K562 (cell line): ENCODE data around the gene TBL1XR1. TPM values are rescaled to one million over a fixed set of nuclear protein-coding genes. Genes with fewer than 3 reads are reported as not detected.
"Not testable (repeated sequence)": the region's sequence is repeated elsewhere in the genome, so short reads cannot be mapped to it uniquely, and the experiment has no call there.

Experiments
- ATAC-seq: fragments of 200-7000 bp; cut with Tn5 transposase; 3 replicates; pipeline ENCODE4 v1.9.1; 2020; ENCODE audit warnings: moderate library complexity
- BruUV-seq: library from RNA; stranded (reverse); fragments of 400-500 nt; replicated peaks from 2 replicates; lab custom pipeline; 2021; lab: Mats Ljungman, UMichigan
- CTCF ChIA-PET: fragments of 300-600 bp; formaldehyde crosslinking; extraction: SDS; loops from one replicate; lab custom pipeline; 2021; ENCODE audit warnings: low intra/inter-chr PET ratio; lab: Yijun Ruan, JAX
- POLR2A ChIA-PET: fragments of 300-600, 350-650 bp; sonication (Branson Sonifier 250); formaldehyde crosslinking; extraction: SDS; loops from one replicate; lab custom pipeline; 2021; ENCODE audit warnings: antibody characterized with exemption, inconsistent platforms; lab: Yijun Ruan, JAX
- DNase-seq, 4 experiments: peaks; one replicate each; pipeline versions ENCODE4 v3.0.0 to v3.0.0-alpha.2; 2011 to 2018; ENCODE audit warnings: low spot score in 3 of 4, mixed read lengths in 3 of 4; ENCODE audit errors: extremely low read depth in 1 of 4
- FAIRE-seq: peaks from 2 replicates; lab custom pipeline; 2011; peaks lifted over from hg19 to GRCh38; lab: Jason Lieb, UNC
- H2AFZ ChIP-seq: 2 replicates; pipeline ENCODE4 v1.6.0; 2011; ENCODE audit warnings: low read depth, low read length, control low read depth, inconsistent platforms
- H3K27ac ChIP-seq: fragments of 200-600 bp; 3 replicates; pipeline ENCODE4 v1.8.0; 2011; ENCODE audit warnings: low read depth, mild to moderate bottlenecking, control low read depth, inconsistent platforms, low read length, moderate library complexity, mixed read lengths; ENCODE audit errors: extremely low read depth
- H3K27me3 ChIP-seq, 2 experiments: fragments of 300-600 bp in 1 of 2; 2 replicates in 1 of 2; 3 replicates in 1 of 2; pipeline versions ENCODE4 v1.6.0 to v1.8.0; 2011; ENCODE audit warnings: inconsistent platforms in 2 of 2, low read length in 2 of 2, mild to moderate bottlenecking in 1 of 2, mixed read lengths in 1 of 2, moderate library complexity in 1 of 2; ENCODE audit not compliant: control insufficient read depth in 2 of 2, insufficient read depth in 2 of 2
- H3K36me3 ChIP-seq: fragments of 300-600 bp; 3 replicates; pipeline ENCODE4 v1.8.0; 2011; ENCODE audit warnings: mild to moderate bottlenecking, low read length, inconsistent platforms; ENCODE audit not compliant: control insufficient read depth, insufficient read depth
- H3K4me1 ChIP-seq, 2 experiments: fragments of 200-600 bp in 1 of 2; replicated peaks in 1 of 2; 2 replicates in 1 of 2; 3 replicates in 1 of 2; pipeline versions ENCODE4 v1.5.1 to v1.8.0; 2011; ENCODE audit warnings: inconsistent platforms in 2 of 2, low read length in 2 of 2, mild to moderate bottlenecking in 1 of 2, mixed read lengths in 1 of 2, moderate library complexity in 1 of 2; ENCODE audit not compliant: control insufficient read depth in 2 of 2, insufficient read depth in 2 of 2
- H3K4me2 ChIP-seq: 2 replicates; pipeline ENCODE4 v1.6.1; 2011; ENCODE audit warnings: low read length, control low read depth, inconsistent platforms, mixed read lengths; ENCODE audit not compliant: insufficient read depth
- H3K4me3 ChIP-seq: fragments of 200-600 bp; sonication (generic), shearing (Covaris generic); 2 replicates; pipeline ENCODE4 v1.5.1; 2016; ENCODE audit warnings: control low read depth, inconsistent platforms
- H3K79me2 ChIP-seq: fragments of 200-600 bp; 3 replicates; pipeline ENCODE4 v1.8.0; 2011; ENCODE audit warnings: low read length, inconsistent platforms; ENCODE audit not compliant: control insufficient read depth, insufficient read depth
- H3K9ac ChIP-seq, 2 experiments: 2 replicates each; pipeline versions ENCODE4 v1.6.0 to v1.6.1; 2011; ENCODE audit warnings: low read depth in 2 of 2, low read length in 2 of 2, control low read depth in 1 of 2, inconsistent platforms in 1 of 2, mild to moderate bottlenecking in 1 of 2, mixed read lengths in 1 of 2; ENCODE audit not compliant: insufficient read depth in 1 of 2
- H3K9me1 ChIP-seq: one replicate; pipeline ENCODE4 v1.6.0; 2011; ENCODE audit warnings: inconsistent platforms, mild to moderate bottlenecking, low read length, moderate library complexity; ENCODE audit not compliant: control insufficient read depth, insufficient read depth
- H3K9me3 ChIP-seq: replicated peaks from 2 replicates; pipeline ENCODE4 v1.5.1; 2011; ENCODE audit warnings: low read depth, low read length, inconsistent platforms; ENCODE audit not compliant: control insufficient read depth, insufficient read depth
- H4K20me1 ChIP-seq: replicated peaks from 2 replicates; pipeline ENCODE4 v1.6.1; 2011; ENCODE audit warnings: low read length, inconsistent platforms, mixed read lengths; ENCODE audit not compliant: control insufficient read depth, insufficient read depth
- CBX2 ChIP-seq: fragments of 200-600 bp; sonication (generic); IDR thresholded peaks from one replicate; pipeline ENCODE4 v1.6.1; 2012; ENCODE audit warnings: mild to moderate bottlenecking, low read length, inconsistent platforms; ENCODE audit not compliant: insufficient read depth, poor library complexity, severe bottlenecking
- KHSRP ChIP-seq: fragments of 450-650 bp; IDR thresholded peaks from 2 replicates; pipeline ENCODE4 v1.6.1; 2017
- MAFK ChIP-seq: IDR thresholded peaks from 2 replicates; pipeline ENCODE4 v1.6.1; 2011; ENCODE audit warnings: low read length, improper control_type of control experiment
- ZC3H11A ChIP-seq: IDR thresholded peaks from 2 replicates; pipeline ENCODE4 v1.6.1; 2012; ENCODE audit warnings: low read depth, low read length, improper control_type of control experiment
- ZNF23 ChIP-seq: fragments of 250-450 bp; sonication (Bioruptor Pico); IDR thresholded peaks from 2 replicates; pipeline ENCODE4 v1.4.0; 2020; ENCODE audit warnings: mild to moderate bottlenecking
- ZNF347 ChIP-seq: fragments of 450-650 bp; formaldehyde crosslinking; IDR thresholded peaks from 2 replicates; pipeline ENCODE4 v1.4.0; 2020; ENCODE audit warnings: low read depth, mild to moderate bottlenecking, moderate library complexity
- WGBS: fragments of 100-300 bp; shearing (Covaris generic); methylation state at CpG from one replicate; pipeline ENCODE4 v1.1.6; 2016; ENCODE audit warnings: low coverage, mixed read lengths; ENCODE audit not compliant: insufficient coverage; ENCODE audit errors: missing lambda C conversion rate; 5-methylcytosine and 5-hydroxymethylcytosine counted together
- in situ Hi-C: fragments of 300-500 bp; cut with MboI; formaldehyde crosslinking; loops from 4 replicates; pipeline ENCODE4 v1.15.0; 2018; ENCODE audit warnings: inconsistent platforms, mixed read lengths
- intact Hi-C: fragments of 100-400 bp; cut with micrococcal nuclease; formaldehyde crosslinking; loops from 2 replicates; pipeline ENCODE4 v1.14.2; 2022
- polyA plus RNA-seq, 8 experiments: library from polyadenylated mRNA; depleted of rRNA in 4 of 8; stranded (reverse) in 5 of 8; unstranded in 3 of 8; fragments of >200 nt; fragmentation: Nextera tagmentation in 2 of 8; fragmentation: Illumina TruSeq in 1 of 8; extraction: Ambion mirVana in 2 of 8; extraction: Trizol in 1 of 8; gene quantifications; 2 replicates each; pipeline versions ENCODE4 v1.2.1 to v1.2.3, GENCODE V29; 2011 to 2014; ENCODE audit warnings: inconsistent platforms in 1 of 8, missing spikeins in 1 of 8
- total RNA-seq, 7 experiments: library from RNA; depleted of rRNA in 6 of 7; stranded (reverse); fragments of >200 nt in 6 of 7; fragmentation: Illumina TruSeq in 2 of 7; extraction: Trizol in 2 of 7; gene quantifications; 2 replicates each; pipeline versions ENCODE4 v1.2.1 to v1.2.3, GENCODE V29; 2011 to 2021; ENCODE audit warnings: low replicate concordance in 1 of 7
- TF ChIP-seq, protein P1 (sequence below), 2 experiments: IDR thresholded peaks; 2 replicates each; pipeline ENCODE4 v1.6.1; 2011; ENCODE audit warnings: borderline replicate concordance in 1 of 2, control low read depth in 1 of 2, low read depth in 1 of 2, low read length in 1 of 2, mild to moderate bottlenecking in 1 of 2, mixed read lengths in 1 of 2, moderate library complexity in 1 of 2; ENCODE audit not compliant: insufficient read depth in 1 of 2, insufficient read length in 1 of 2, poor library complexity in 1 of 2, severe bottlenecking in 1 of 2; ENCODE audit errors: extremely low read depth in 1 of 2
- TF ChIP-seq, protein P2 (sequence below): fragments of 450-650 bp; conservative IDR thresholded peaks from 2 replicates; pipeline ENCODE4 v1.6.1; 2016; ENCODE audit warnings: missing genetic modification characterization, low read depth, mild to moderate bottlenecking, control low read depth, missing compliant biosample characterization

The TBL1XR1 gene
- total and polyA plus RNA-seq, 9 of the 15 experiments (the other 6 are each of a cell fraction or from before 2014, with no cell fraction given), result 19.6 to 171 (median 83.3) TPM

GRCh38 chr3:177168431-177168830, 28.9 kb downstream of the TBL1XR1 start (continued):
- TF ChIP-seq, protein P1, sequence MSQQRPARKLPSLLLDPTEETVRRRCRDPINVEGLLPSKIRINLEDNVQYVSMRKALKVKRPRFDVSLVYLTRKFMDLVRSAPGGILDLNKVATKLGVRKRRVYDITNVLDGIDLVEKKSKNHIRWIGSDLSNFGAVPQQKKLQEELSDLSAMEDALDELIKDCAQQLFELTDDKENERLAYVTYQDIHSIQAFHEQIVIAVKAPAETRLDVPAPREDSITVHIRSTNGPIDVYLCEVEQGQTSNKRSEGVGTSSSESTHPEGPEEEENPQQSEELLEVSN (IDR thresholded peaks at IDR 0.05; ENCODE audit: borderline replicate concordance in 1 of 2, extremely low read depth in 1 of 2, insufficient read depth in 1 of 2, insufficient read length in 1 of 2, low read depth in 1 of 2, low read length in 1 of 2, poor library complexity in 1 of 2, severe bottlenecking in 1 of 2), result no peak
- TF ChIP-seq CBX2, result no peak
- TF ChIP-seq, all 486 proteins: peak for 1

DNA sequence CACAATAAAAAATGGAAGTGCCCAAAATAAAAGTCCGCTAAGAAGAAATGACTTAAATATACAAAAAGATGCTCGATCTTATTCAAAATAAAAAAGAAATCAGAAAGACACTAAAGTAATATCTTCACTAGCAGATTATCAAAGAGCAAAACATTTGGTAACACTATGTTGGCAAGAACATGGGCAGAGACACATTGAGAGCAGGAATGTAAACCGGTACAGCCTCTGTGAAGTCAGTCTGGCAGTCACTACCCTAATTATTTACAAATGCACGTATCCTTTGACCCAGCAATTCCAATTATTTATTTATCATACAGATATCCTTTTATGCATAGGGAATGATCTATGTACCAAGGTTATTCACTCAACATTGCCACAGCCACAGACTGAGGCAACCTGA, 34.5 kb downstream of the TBL1XR1 start:
- POLR2A ChIA-PET, result no interaction called here
- no TSS peak for BruUV-seq

DNA sequence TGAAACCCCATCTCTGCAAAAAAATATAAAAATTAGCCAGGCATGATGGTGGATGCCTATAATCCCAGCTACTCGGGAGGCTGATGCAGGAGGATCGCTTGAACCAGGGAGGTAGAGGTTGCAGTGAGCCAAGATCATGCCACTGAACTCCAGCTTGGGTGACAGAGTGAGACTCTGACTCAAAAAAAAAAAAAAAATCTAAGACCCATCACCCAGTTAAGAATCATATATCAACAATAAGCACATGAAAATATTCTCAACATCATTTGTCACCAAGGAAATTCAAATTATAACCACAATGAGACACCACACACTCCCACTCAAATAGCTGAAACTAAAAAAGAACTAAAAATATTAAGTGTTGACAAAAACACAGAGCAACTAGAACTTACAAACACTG, 35.7 kb downstream of the TBL1XR1 start:
- peaks cover 99% of the 10 kb centered on the region for H3K79me2 ChIP-seq
- H3K27me3 ChIP-seq, H3K9ac ChIP-seq, POLR2A ChIA-PET, H3K9me1 ChIP-seq, H4K20me1 ChIP-seq, H3K4me2 ChIP-seq, H3K4me1 ChIP-seq, intact Hi-C loops, BruUV-seq, FAIRE-seq, H3K27ac ChIP-seq, H3K4me3 ChIP-seq, ATAC-seq, DNase-seq, CTCF ChIA-PET, H2AFZ ChIP-seq, in situ Hi-C loops, H3K9me3 ChIP-seq: not testable (repeated sequence)
- peaks cover 12% of the 10 kb centered on the region; the same call in 2 of the 3 replicates for H3K36me3 ChIP-seq
- 83% methylated on average over 2 of the region's 2 CpGs for WGBS

More for the DNA sequence above, 34.5 kb downstream of the TBL1XR1 start:
- intact Hi-C loops, result no loop called here
- Histone ChIP-seq H3K27me3 (no peaks in the 10 kb centered on the region), H3K9ac (no peak overlapping the region), H3K27ac (no peak overlapping the region), H3K36me3 (peaks cover 9% of the 10 kb centered on the region; the same call in 2 of the 3 replicates), H3K9me1 (no peaks in the 10 kb centered on the region), H3K4me2 (no peak overlapping the region), H3K79me2 (peaks cover 99% of the 10 kb centered on the region), H4K20me1 (peaks cover 6% of the 10 kb centered on the region; the same call in 1 of the 2 replicates), H3K4me3 (no peak overlapping the region), H3K4me1 (no peaks in the 10 kb centered on the region; a peak in 2 of 5 replicates), H3K9me3 (no peaks in the 10 kb centered on the region), H2AFZ (no peak overlapping the region)
- CTCF ChIA-PET, result no interaction called here
- in situ Hi-C loops, result no loop called here
- DNase-seq, result no peak
- no peak for FAIRE-seq
- 91% methylated on average over 4 of the region's 4 CpGs for WGBS
- no peak for ATAC-seq
- TF ChIP-seq ZC3H11A, result no peak
- TF ChIP-seq ZNF23 (CRISPR knock-in tag), result no peak
- TF ChIP-seq ZNF347 (CRISPR knock-in tag), result no peak
- TF ChIP-seq, protein P2, sequence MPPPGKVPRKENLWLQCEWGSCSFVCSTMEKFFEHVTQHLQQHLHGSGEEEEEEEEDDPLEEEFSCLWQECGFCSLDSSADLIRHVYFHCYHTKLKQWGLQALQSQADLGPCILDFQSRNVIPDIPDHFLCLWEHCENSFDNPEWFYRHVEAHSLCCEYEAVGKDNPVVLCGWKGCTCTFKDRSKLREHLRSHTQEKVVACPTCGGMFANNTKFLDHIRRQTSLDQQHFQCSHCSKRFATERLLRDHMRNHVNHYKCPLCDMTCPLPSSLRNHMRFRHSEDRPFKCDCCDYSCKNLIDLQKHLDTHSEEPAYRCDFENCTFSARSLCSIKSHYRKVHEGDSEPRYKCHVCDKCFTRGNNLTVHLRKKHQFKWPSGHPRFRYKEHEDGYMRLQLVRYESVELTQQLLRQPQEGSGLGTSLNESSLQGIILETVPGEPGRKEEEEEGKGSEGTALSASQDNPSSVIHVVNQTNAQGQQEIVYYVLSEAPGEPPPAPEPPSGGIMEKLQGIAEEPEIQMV (tag), result no peak
- no peak for TF ChIP-seq MAFK
- TF ChIP-seq KHSRP, result no peak
